MM.1S (cell line): Measurements from ENCODE around the gene CTDNEP1.

ENCODE experiments used
- DNase-seq: peaks from one replicate; pipeline ENCODE4 v3.0.0-alpha.2; 2015
- H2AFZ ChIP-seq: fragments of 300-600 bp; sonication (generic); 2 replicates; pipeline ENCODE4 v1.6.0; 2016; ENCODE audit warnings: antibody characterized with exemption, low read length
- H3F3A ChIP-seq: fragments of 300-600 bp; sonication (generic); 2 replicates; pipeline ENCODE4 v1.6.1; 2016; ENCODE audit warnings: mild to moderate bottlenecking, antibody characterized with exemption, low read length, moderate library complexity, mixed read lengths; ENCODE audit not compliant: insufficient read depth
- H3K27ac ChIP-seq: fragments of 300-600 bp; sonication (generic); 2 replicates; pipeline ENCODE4 v1.5.1; 2016; ENCODE audit warnings: mild to moderate bottlenecking, low read length
- H3K27me3 ChIP-seq: fragments of 300-600 bp; sonication (generic); replicated peaks from 2 replicates; pipeline ENCODE4 v1.6.0; 2016; ENCODE audit warnings: low read length; ENCODE audit not compliant: insufficient read depth
- H3K36me3 ChIP-seq: fragments of 300-600 bp; sonication (generic); replicated peaks from 2 replicates; pipeline ENCODE4 v1.6.1; 2016; ENCODE audit warnings: mild to moderate bottlenecking, low read length, mixed read lengths; ENCODE audit not compliant: insufficient read depth
- H3K4me1 ChIP-seq: fragments of 300-600 bp; sonication (generic); 2 replicates; pipeline ENCODE4 v1.6.1; 2016; ENCODE audit warnings: low read length, mixed read lengths
- H3K4me2 ChIP-seq: fragments of 300-600 bp; sonication (generic); 2 replicates; pipeline ENCODE4 v1.6.0; 2016; ENCODE audit warnings: low read depth, low read length
- H3K4me3 ChIP-seq: fragments of 300-600 bp; sonication (generic); 2 replicates; pipeline ENCODE4 v1.5.1; 2016; ENCODE audit warnings: low read length, mixed read lengths
- H3K79me2 ChIP-seq: fragments of 300-600 bp; sonication (generic); 2 replicates; pipeline ENCODE4 v1.6.1; 2016; ENCODE audit warnings: mixed run types, low read length, mixed read lengths
- H3K9ac ChIP-seq: fragments of 300-600 bp; sonication (generic); 2 replicates; pipeline ENCODE4 v1.6.1; 2016; ENCODE audit warnings: low read length, mixed read lengths
- H3K9me2 ChIP-seq: fragments of 300-600 bp; sonication (generic); replicated peaks from 2 replicates; pipeline ENCODE4 v1.6.1; 2016; ENCODE audit warnings: mild to moderate bottlenecking, low read length, mixed read lengths; ENCODE audit not compliant: insufficient read depth
- H3K9me3 ChIP-seq: fragments of 300-600 bp; sonication (generic); replicated peaks from 2 replicates; pipeline ENCODE4 v1.6.1; 2016; ENCODE audit warnings: mild to moderate bottlenecking, low read length, mixed read lengths; ENCODE audit not compliant: insufficient read depth
- H4K20me1 ChIP-seq: fragments of 300-600 bp; sonication (generic); 2 replicates; pipeline ENCODE4 v1.6.1; 2016; ENCODE audit warnings: mild to moderate bottlenecking, low read length, moderate library complexity, mixed read lengths; ENCODE audit not compliant: insufficient read depth
- CTCF ChIP-seq: fragments of 300-600 bp; sonication (generic); IDR thresholded peaks from 2 replicates; pipeline ENCODE4 v1.5.1; 2016; ENCODE audit warnings: antibody characterized with exemption, low read length, mixed read lengths
- EZH2 ChIP-seq: fragments of 300-600 bp; sonication (generic); optimal IDR thresholded peaks from 2 replicates; pipeline ENCODE3; 2017; ENCODE audit warnings: low read depth, mild to moderate bottlenecking, antibody characterized with exemption, low read length, mixed read lengths
- EZH2phosphoT487 ChIP-seq: fragments of 300-600 bp; sonication (generic); IDR thresholded peaks from 2 replicates; pipeline ENCODE4 v1.6.1; 2018; ENCODE audit warnings: antibody characterized with exemption, low read length

Gene CTDNEP1

GRCh38 chr17:7228920-7229319 is 22.6 kb downstream of the CTDNEP1 start:
- 0 out of 2 replicates have a peak, but pooled peaks cover 1% of the 10 kb centered on the region for H3K36me3 ChIP-seq
- H3K27ac ChIP-seq, result no peak overlapping the region
- no peaks in the 10 kb centered on the region for H3F3A ChIP-seq
- H3K9ac ChIP-seq, result no peak overlapping the region
- no peaks in the 10 kb centered on the region for H3K9me3 ChIP-seq
- H3K4me3 ChIP-seq, result no peak overlapping the region
- no peak overlapping the region for H3K4me2 ChIP-seq
- no peaks in the 10 kb centered on the region for H4K20me1 ChIP-seq
- H2AFZ ChIP-seq, result no peak overlapping the region
- DNase-seq, result no peak
- TF ChIP-seq EZH2phosphoT487, result no peak
- TF ChIP-seq EZH2, result no peak
- no peak for TF ChIP-seq CTCF
- peaks cover 42% of the 10 kb centered on the region for H3K79me2 ChIP-seq
- no peaks in the 10 kb centered on the region for H3K9me2 ChIP-seq
- peaks cover 4% of the 10 kb centered on the region; the same call in 1 of the 2 replicates for H3K4me1 ChIP-seq
- no peaks in the 10 kb centered on the region for H3K27me3 ChIP-seq

- Histone ChIP-seq H3K4me3 (no peak overlapping the region), H3F3A (no peaks in the 10 kb centered on the region), H3K4me1 (no peaks in the 10 kb centered on the region), H4K20me1 (no peaks in the 10 kb centered on the region), H3K79me2 (peaks cover 32% of the 10 kb centered on the region), H3K9me2 (no peaks in the 10 kb centered on the region), H3K27ac (no peak overlapping the region), H3K9me3 (no peaks in the 10 kb centered on the region), H3K4me2 (no peak overlapping the region), H3K36me3 (0 out of 2 replicates have a peak, but pooled peaks cover 6% of the 10 kb centered on the region), H3K27me3 (no peaks in the 10 kb centered on the region), H3K9ac (no peak overlapping the region), H2AFZ (no peak overlapping the region)
- no peak for TF ChIP-seq EZH2phosphoT487
- TF ChIP-seq EZH2, result no peak
- TF ChIP-seq CTCF, result no peak
- no peak for DNase-seq
Observed at GRCh38 chr17:7226721-7227710, 24.5 kb downstream of the CTDNEP1 start.

- Histone ChIP-seq H3K9ac (no peak overlapping the region), H3K4me1 (peaks cover 5% of the 10 kb centered on the region), H3K27ac (no peak overlapping the region), H2AFZ (no peak overlapping the region), H3K4me3 (no peak overlapping the region), H4K20me1 (no peaks in the 10 kb centered on the region), H3K36me3 (0 out of 2 replicates have a peak, but pooled peaks cover 6% of the 10 kb centered on the region), H3K27me3 (no peaks in the 10 kb centered on the region), H3K4me2 (no peak overlapping the region), H3K9me2 (no peaks in the 10 kb centered on the region), H3K79me2 (peaks cover 31% of the 10 kb centered on the region), H3F3A (no peaks in the 10 kb centered on the region), H3K9me3 (no peaks in the 10 kb centered on the region)
- TF ChIP-seq CTCF, result no peak
- DNase-seq, result no peak
Observed at GRCh38 chr17:7225711-7226331, 25.7 kb downstream of the CTDNEP1 start.
